ENCODE measurements around the gene MCF2L2. TPM values are rescaled to one million over a fixed set of nuclear protein-coding genes. Genes with fewer than 3 reads are reported as not detected.
A peak's percentile ranks its signal among the peaks of the same experiment; 100 is the strongest.

Gene MCF2L2
- total RNA-seq, 1 donor from 2014 or later = not detected

GRCh38 chr3:183454064-183454463 is 25.6 kb upstream of the MCF2L2 start:
- Histone ChIP-seq H3K27ac (no peak overlapping the region), H3K9me3 (no peaks in the 10 kb centered on the region), H3K27me3 (no peaks in the 10 kb centered on the region), H3K4me1 (peaks cover 0 to 3% of the 10 kb centered on the region in 2 donors), H3K4me3 (no peak overlapping the region), H3K36me3 (no peaks in the 10 kb centered on the region)
- TF ChIP-seq CTCF (IDR thresholded peaks at IDR 0.05) = no peak
- no peak for DNase-seq (ENCODE audit: low spot score in 2 of 2)
- intact Hi-C loops (cut with DNase I) = no loop called here

- intact Hi-C loops (cut with DNase I) = loop anchor here (2.0 to 10.0 kb wide), 2 partner anchors 185 to 353 kb away; partner anchors contain the start of gene KLHL24
- Histone ChIP-seq H3K27ac (no peak overlapping the region), H3K4me1 (peaks cover 3 to 4% of the 10 kb centered on the region in 2 donors), H3K4me3 (peak overlapping the region in 1 of 2 donors; percentile 27), H3K27me3 (no peaks in the 10 kb centered on the region), H3K9me3 (no peaks in the 10 kb centered on the region), H3K36me3 (no peaks in the 10 kb centered on the region)
- DNase-seq (ENCODE audit: low spot score in 2 of 2) = no peak
- no peak for TF ChIP-seq CTCF (IDR thresholded peaks at IDR 0.05)
Measured at GRCh38 chr3:183449791-183450190, 21.4 kb upstream of the MCF2L2 start.

GRCh38 chr3:183449391-183449790 is 21.0 kb upstream of the MCF2L2 start:
- Histone ChIP-seq H3K27ac (no peak overlapping the region), H3K27me3 (no peaks in the 10 kb centered on the region), H3K4me3 (peak overlapping the region in 1 of 2 donors; percentile 27), H3K9me3 (no peaks in the 10 kb centered on the region), H3K36me3 (no peaks in the 10 kb centered on the region), H3K4me1 (peaks cover 3 to 4% of the 10 kb centered on the region in 2 donors)
- no peak for TF ChIP-seq CTCF (IDR thresholded peaks at IDR 0.05)
- intact Hi-C loops (cut with DNase I) = loop anchor here (2.0 to 10.0 kb wide), 2 partner anchors 185 to 353 kb away; partner anchors contain the start of gene KLHL24
- no peak for DNase-seq (ENCODE audit: low spot score in 2 of 2)

- Histone ChIP-seq H3K4me3 (peak overlapping the region; percentile 64 to 95), H3K27ac (no peak overlapping the region), H3K36me3 (no peaks in the 10 kb centered on the region), H3K27me3 (no peaks in the 10 kb centered on the region), H3K4me1 (peaks cover 3 to 4% of the 10 kb centered on the region in 2 donors), H3K9me3 (peaks cover 0 to 6% of the 10 kb centered on the region in 2 donors)
- intact Hi-C loops (cut with DNase I) = loop anchor here (2.0 to 10.0 kb wide), 2 partner anchors 186 to 352 kb away; partner anchors contain the start of gene KLHL24
- DNase-seq (ENCODE audit: low spot score in 2 of 2) = no peak
- no peak for TF ChIP-seq CTCF (IDR thresholded peaks at IDR 0.05)
Measured at GRCh38 chr3:183448369-183449128, 20.1 kb upstream of the MCF2L2 start.

- DNase-seq (ENCODE audit: low spot score in 2 of 2) = peak; percentile 21 to 87
- peaks cover 3 to 4% of the 10 kb centered on the region in 2 donors for H3K4me1 ChIP-seq
- no peak for TF ChIP-seq CTCF (IDR thresholded peaks at IDR 0.05)
- intact Hi-C loops (cut with DNase I) = loop anchor here (2.0 to 10.0 kb wide), 2 partner anchors 187 to 351 kb away; partner anchors contain the start of gene KLHL24
- peaks cover 0 to 8% of the 10 kb centered on the region in 2 donors for H3K9me3 ChIP-seq
- no peaks in the 10 kb centered on the region for H3K27me3 ChIP-seq
- no peaks in the 10 kb centered on the region for H3K36me3 ChIP-seq
- H3K4me3 ChIP-seq = peak overlapping the region; percentile 64 to 95
- H3K27ac ChIP-seq = peak overlapping the region; percentile 30 to 71
Measured at GRCh38 chr3:183447206-183448001, 19.0 kb upstream of the MCF2L2 start.
